Activated CD8-positive, alpha-beta memory T cell treated with anti-CD3 and anti-CD28 coated beads for 36 hours (primary cell): ENCODE measurements around the gene CIDEA. TPM values are rescaled to one million over a fixed set of nuclear protein-coding genes. Genes with fewer than 3 reads are reported as not detected.
"Not testable (repeated sequence)": the region's sequence is repeated elsewhere in the genome, so short reads cannot be mapped to it uniquely, and the experiment has no call there.

ENCODE experiments used
- CTCF ChIA-PET: fragments of 350-600 bp; sonication (Branson Sonifier 250); formaldehyde crosslinking; loops from one replicate; lab custom pipeline; 2021; ENCODE audit warnings: antibody characterized with exemption; lab: Charles Lee
- POLR2A ChIA-PET: fragments of 350-600 bp; sonication (Branson Sonifier 250); formaldehyde crosslinking; loops from one replicate; lab custom pipeline; 2021; ENCODE audit warnings: antibody characterized with exemption; lab: Charles Lee
- total RNA-seq, 2 experiments: library from RNA; stranded (reverse); gene quantifications; one replicate each; pipeline ENCODE4 v1.2.3, GENCODE V29; 2021

The CIDEA gene, protein sequence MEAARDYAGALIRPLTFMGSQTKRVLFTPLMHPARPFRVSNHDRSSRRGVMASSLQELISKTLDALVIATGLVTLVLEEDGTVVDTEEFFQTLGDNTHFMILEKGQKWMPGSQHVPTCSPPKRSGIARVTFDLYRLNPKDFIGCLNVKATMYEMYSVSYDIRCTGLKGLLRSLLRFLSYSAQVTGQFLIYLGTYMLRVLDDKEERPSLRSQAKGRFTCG
- not detected for total RNA-seq

GRCh38 chr18:12254136-12254819, at the start of gene CIDEA:
TSS of gene CIDEA (plus strand) at chr18:12254361. CDS start at chr18:12254384, 23 bp downstream.
- POLR2A ChIA-PET: no interaction called here
- CTCF ChIA-PET: no interaction called here

- POLR2A ChIA-PET, CTCF ChIA-PET: not testable (repeated sequence)
These were observed 45.6 kb upstream of the CIDEA start for GRCh38 chr18:12208296-12209153.

GRCh38 chr18:12212308-12212707, 41.9 kb upstream of the CIDEA start:
- CTCF ChIA-PET, POLR2A ChIA-PET: not testable (repeated sequence)

DNA sequence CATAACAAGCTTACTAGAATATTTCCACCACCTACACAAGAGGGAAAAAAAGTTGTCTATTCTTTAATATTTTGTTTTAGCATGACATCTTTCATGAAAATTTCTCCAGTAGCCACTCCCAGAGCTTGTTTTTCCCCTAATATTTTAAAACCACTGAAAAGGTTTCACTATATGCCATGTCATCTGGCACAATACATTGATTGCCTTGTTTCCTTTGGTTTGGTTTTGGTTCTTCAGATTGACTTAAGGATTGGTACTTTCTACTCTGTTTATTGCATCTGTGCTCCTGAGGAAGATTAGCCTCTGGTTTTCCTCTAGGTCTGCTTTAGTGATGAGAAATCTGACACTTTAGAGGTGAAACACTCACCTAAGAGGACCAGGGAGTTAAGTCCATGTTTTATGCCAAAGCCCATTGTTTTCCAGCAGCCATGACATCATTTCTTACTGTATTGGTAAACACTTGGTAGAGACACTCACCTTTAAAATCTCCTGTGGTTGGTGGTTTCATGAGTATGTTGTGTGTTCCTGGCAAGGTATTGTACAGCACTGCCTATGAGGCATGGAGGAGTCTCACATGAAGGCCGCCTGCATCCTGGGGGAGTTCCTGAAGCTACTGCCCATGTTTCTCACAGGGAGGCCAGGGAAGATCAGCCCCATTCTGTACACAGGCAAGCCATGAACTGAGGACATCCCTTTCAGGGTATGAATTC, 39.7 kb upstream of the CIDEA start:
- CTCF ChIA-PET, POLR2A ChIA-PET: not testable (repeated sequence)

DNA sequence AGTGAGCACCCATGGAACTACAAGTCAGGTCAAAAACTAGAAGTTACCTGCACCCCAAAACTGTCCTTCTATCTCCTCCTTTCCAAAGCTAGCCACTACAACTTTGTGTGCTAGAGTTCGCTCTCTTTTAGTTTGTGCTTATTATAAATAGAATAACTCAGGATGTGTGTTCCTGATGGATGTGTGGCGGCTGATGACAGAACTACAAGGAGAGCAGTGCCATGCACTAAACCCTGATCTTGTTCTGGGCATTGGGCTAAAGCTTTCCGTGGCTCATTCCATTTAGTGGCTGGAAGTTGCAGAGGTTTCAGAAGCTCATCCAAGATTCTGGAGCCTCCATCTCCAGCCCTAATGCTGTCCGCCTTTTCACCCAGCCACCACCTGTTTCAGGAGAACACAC, 37.7 kb upstream of the CIDEA start:
- CTCF ChIA-PET, POLR2A ChIA-PET: not testable (repeated sequence)

DNA sequence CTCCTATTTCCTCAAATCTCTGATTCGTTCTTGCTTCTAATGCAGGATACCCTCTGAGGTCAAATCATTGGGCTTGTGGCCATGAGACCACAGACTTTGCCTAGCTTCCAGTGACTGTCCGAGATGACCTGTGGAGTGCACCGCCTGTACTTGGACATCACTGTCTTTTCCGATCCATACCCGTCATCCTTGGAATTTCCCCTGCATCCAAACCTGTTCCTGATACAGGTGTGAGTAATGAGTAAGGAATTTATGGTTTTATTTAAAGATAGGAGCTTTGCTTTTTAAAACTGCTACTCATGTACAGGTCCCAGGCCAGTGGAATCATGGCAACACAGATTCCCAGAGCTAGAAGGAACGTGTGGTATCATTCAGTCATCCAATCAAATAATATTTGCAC, 35.6 kb upstream of the CIDEA start:
- POLR2A ChIA-PET, CTCF ChIA-PET: not testable (repeated sequence)

- POLR2A ChIA-PET, CTCF ChIA-PET: not testable (repeated sequence)
These were observed 32.1 kb upstream of the CIDEA start for GRCh38 chr18:12222041-12222440.

GRCh38 chr18:12223326-12223725, 30.8 kb upstream of the CIDEA start:
- CTCF ChIA-PET, POLR2A ChIA-PET: not testable (repeated sequence)

DNA sequence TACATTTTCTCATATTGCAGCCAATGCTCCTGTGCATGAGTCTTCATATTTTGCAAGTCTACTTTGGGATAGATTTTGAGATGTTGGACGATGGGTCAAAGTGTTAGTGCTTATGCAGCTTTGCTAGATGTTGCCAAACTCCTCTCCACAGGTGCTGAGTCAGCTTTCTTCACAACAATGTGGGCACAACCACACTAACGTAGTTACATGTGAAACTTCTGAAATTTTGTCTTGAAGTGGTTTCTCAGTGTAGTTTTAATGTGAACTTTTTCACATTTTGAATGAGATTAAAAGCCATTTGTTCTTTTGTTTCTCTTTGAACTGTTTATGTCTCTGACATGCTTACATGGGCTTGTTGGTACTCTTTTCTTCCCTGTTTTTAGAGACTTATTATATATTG, 27.4 kb upstream of the CIDEA start:
- POLR2A ChIA-PET, CTCF ChIA-PET: not testable (repeated sequence)

GRCh38 chr18:12227399-12228186, 26.6 kb upstream of the CIDEA start:
- CTCF ChIA-PET, POLR2A ChIA-PET: not testable (repeated sequence)

DNA sequence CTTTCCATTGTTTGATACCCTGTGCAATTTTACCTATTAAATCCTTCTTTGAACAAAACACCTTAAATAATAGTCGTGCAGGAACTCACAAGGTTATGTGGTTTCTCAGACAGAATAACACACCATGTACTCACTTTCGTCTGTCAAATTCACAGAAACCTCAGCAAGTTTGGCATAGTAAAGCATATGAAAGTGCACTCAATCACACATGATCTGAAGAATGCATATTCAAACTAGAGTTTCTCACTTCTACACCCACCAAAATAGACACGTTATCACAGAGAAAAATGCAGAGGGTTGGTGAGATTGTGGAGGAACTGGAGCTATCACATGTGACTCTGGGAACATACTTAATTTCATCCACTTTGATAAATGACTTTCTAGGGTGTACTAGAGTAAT, 25.9 kb upstream of the CIDEA start:
- CTCF ChIA-PET, POLR2A ChIA-PET: not testable (repeated sequence)

- CTCF ChIA-PET, POLR2A ChIA-PET: not testable (repeated sequence)
These were observed 23.6 kb upstream of the CIDEA start for GRCh38 chr18:12230561-12230960.

DNA sequence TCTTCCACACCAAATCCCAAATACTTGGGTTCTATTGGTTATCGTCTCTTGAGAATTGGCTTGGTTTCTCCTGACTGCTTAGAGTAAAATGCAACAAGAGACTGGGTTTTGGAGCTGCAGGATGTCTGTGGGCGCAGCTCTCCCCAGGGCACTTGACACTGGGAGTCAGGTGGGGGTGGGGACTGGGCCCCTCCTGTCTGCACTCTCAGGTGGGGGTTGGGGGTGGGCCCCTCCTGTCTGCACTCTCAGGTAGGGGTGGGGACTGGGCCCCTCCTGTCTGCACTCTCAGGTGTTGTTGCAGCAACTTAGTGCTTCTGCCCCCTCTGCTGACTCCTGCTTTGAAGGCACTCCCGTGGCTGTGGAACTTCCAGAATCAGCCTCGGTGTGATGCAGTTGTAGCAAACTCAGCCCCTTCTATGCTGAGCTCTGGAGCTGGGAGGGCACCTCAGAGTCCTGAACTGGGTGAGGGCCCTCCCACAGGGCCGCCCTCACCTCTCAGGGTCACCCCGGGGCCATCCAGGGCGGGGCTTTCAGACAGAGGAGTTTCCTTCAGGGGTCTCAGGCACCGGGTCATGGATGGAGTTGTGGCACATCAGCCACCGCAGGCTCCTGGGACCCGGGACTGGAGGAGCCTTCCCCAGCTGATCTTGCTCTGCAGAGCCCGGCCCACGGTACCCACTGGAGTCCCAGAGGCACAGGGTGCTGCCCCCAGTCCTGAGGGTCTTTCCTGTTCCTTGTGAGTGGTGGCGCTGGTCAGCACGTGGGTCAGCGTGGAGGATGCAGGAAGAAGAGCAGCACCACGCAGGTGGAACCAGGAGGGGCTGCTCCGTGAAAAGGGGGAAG, 22.9 kb upstream of the CIDEA start:
- CTCF ChIA-PET: no interaction called here
- POLR2A ChIA-PET: no interaction called here

DNA sequence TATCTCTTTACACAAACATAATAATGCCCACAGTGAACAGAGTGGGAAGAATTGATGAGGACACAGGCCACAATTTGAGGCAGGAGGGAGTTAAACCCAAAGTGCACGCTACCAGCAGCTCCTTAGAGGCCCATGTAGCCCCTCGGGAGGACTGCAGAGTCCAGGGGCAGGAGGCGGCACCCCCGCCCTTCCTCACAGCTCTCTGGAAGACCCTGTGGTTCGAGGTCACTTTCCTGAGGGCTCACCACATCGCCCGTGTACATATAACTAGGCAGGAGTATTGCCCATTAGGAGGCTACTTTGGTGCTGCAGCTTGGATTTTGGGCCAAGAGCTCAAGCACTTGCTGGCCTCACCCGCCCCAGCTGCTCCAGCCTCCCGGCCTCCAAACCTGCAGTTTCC, 22.2 kb upstream of the CIDEA start:
- ChIA-PET CTCF (no interaction called here), POLR2A (no interaction called here)

- ChIA-PET CTCF (no interaction called here), POLR2A (no interaction called here)
These were observed 20.8 kb upstream of the CIDEA start for GRCh38 chr18:12233378-12233777.

DNA sequence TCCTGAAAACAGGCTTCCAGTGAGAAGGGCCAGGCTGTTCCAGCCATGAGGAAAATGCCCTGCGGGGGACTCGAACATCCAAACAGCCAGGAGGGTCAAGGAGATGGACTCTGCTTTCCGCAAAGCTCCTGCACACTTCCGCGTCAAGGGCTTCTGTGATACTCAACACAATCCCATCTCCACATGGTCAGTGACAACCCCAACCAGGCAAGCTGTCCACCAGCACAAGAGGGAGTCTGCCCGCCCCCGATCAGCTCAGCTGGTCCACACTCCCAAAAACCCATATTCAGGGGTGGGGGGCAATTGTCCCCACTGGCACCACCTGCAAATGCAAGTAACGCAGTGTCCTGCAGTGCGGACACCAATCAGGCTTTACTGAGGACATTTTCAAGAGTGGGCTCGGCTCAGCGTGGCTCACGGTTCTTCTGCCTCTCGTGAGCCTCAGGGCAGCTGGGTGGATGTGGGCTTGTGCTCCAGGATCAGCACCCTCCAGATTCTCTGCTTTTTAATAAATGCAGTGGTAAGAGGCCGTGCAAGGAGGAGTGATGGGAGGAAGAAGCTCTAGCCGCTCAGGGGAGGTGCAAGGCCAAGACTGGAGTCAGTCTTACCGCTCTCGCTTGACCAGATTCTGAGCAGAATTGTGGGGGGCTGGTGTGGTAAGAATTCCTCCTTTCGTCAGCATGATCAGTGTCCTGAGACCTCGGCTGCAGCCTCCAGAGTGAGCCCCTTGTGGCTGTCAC, 19.5 kb upstream of the CIDEA start:
- POLR2A ChIA-PET: no interaction called here
- CTCF ChIA-PET: interaction anchor here (1.4 kb wide), 1 partner anchor 38 kb away, joined by 4 read pairs; no protein-coding TSS in a partner anchor

DNA sequence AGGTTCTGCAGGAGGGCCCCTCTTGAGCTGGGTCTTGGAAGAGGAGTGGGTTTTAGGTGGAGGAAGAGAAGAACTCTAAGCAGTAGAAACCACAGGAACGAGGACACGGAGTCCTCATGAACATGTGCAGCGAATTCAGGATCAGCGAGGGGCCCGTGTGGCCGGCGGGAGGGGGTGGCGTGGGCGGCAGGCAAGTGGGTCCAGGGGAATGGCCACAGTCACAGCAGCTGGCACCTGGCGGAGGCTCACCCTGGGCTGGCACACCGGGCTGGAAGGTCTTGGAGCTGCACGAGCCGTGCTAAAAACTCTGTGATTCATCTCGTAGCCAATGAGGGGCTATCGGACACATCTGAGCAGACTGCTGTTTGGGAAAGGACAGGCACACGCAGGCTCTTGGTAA, 18.0 kb upstream of the CIDEA start:
- ChIA-PET POLR2A (no interaction called here), CTCF (interaction anchor here (0.6 to 1.1 kb wide), 3 partner anchors 26 to 1385 kb away, joined by 3 read pairs; no protein-coding TSS in a partner anchor)
